ENCODE data around the gene SORCS2. TPM values are rescaled to one million over a fixed set of nuclear protein-coding genes. Genes with fewer than 3 reads are reported as not detected.

The SORCS2 gene
- total and polyA plus RNA-seq, 2 of the 13 experiments (the other 11 are each of a cell fraction or from before 2014, with no cell fraction given): 0.82 to 1.0 TPM

- TF ChIP-seq AKAP8 (CRISPR knock-in tag; IDR thresholded peaks at IDR 0.05): no peak
- peak; percentile 56; the same call in 1 of the 2 replicates for TF ChIP-seq MLX (CRISPR knock-in tag; IDR thresholded peaks at IDR 0.05)
- TF ChIP-seq MTA1 (CRISPR knock-in tag; IDR thresholded peaks at IDR 0.05; ENCODE audit: borderline replicate concordance): no peak
- TF ChIP-seq THAP9 (CRISPR knock-in tag; IDR thresholded peaks at IDR 0.05; ENCODE audit: borderline replicate concordance): no peak
- no peak for TF ChIP-seq TFE3 (CRISPR knock-in tag; IDR thresholded peaks at IDR 0.05)
- TF ChIP-seq ZNF577 (CRISPR knock-in tag; IDR thresholded peaks at IDR 0.05; ENCODE audit: borderline replicate concordance, low read depth): no peak
- TF ChIP-seq CHCHD3 (CRISPR knock-in tag; IDR thresholded peaks at IDR 0.05): no peak
- TF ChIP-seq ZNF362 (CRISPR knock-in tag; IDR thresholded peaks at IDR 0.05; ENCODE audit: borderline replicate concordance): 0 out of 2 replicates have a peak, but pooled peaks have one; percentile 35
- TF ChIP-seq TIGD3 (CRISPR knock-in tag; IDR thresholded peaks at IDR 0.05; ENCODE audit: borderline replicate concordance): no peak
- no peak for TF ChIP-seq MED1 (CRISPR knock-in tag; IDR thresholded peaks at IDR 0.05)
- no peak for TF ChIP-seq ZBTB46 (CRISPR knock-in tag; IDR thresholded peaks at IDR 0.05; ENCODE audit: borderline replicate concordance)
- TF ChIP-seq ZNF33A (CRISPR knock-in tag; IDR thresholded peaks at IDR 0.05; ENCODE audit: borderline replicate concordance): no peak
- no peak for TF ChIP-seq STAT6 (CRISPR knock-in tag; IDR thresholded peaks at IDR 0.05; ENCODE audit: borderline replicate concordance)
- TF ChIP-seq HCFC1 (IDR thresholded peaks at IDR 0.05; ENCODE audit: low read depth, low read length): no peak
These were observed 578.1 kb downstream of the SORCS2 start (continued) for GRCh38 chr4:7770224-7771050.
